Measurements from ENCODE around the gene EXOC2. TPM values are rescaled to one million over a fixed set of nuclear protein-coding genes. Genes with fewer than 3 reads are reported as not detected.

EXOC2 gene
- total RNA-seq, 1 donor from 2014 or later: 46.5 TPM

GRCh38 chr6:679282-679681, 13.7 kb downstream of the EXOC2 start:
- Histone ChIP-seq H3K4me1 (peaks cover 49% of the 10 kb centered on the region), H3K9ac (no peak overlapping the region), H3K9me3 (ENCODE audit: low read depth) (no peaks in the 10 kb centered on the region), H3F3A (ENCODE audit: low read depth) (no peaks in the 10 kb centered on the region), H3K36me3 (peaks cover 4% of the 10 kb centered on the region), H4K20me1 (ENCODE audit: low read depth) (peaks cover 43% of the 10 kb centered on the region), H3K79me2 (ENCODE audit: low read depth) (peaks cover 78% of the 10 kb centered on the region), H3K4me3 (no peak overlapping the region), H3K27ac (no peak overlapping the region), H3K27me3 (no peaks in the 10 kb centered on the region), H3K4me2 (no peak overlapping the region), H2AFZ (replicated peaks) (no peak overlapping the region)
- no peak for TF ChIP-seq CTCF (IDR thresholded peaks at IDR 0.05)
- Mint-ChIP-seq H3K27me3 (ENCODE audit: insufficient read depth, low read depth) (peaks cover 6% of the 10 kb centered on the region), H3K4me3 (no peak overlapping the region), H3K27ac (no peak overlapping the region), H3K4me1 (peaks cover 23% of the 10 kb centered on the region), H3K36me3 (peaks cover 12% of the 10 kb centered on the region), H3K9me3 (peaks cover 17% of the 10 kb centered on the region)
- no peak for DNase-seq (ENCODE audit: low spot score)

GRCh38 chr6:678520-678919, 14.4 kb downstream of the EXOC2 start:
- Mint-ChIP-seq H3K27me3 (ENCODE audit: insufficient read depth, low read depth) (peaks cover 6% of the 10 kb centered on the region), H3K9me3 (peaks cover 17% of the 10 kb centered on the region), H3K4me1 (peaks cover 15% of the 10 kb centered on the region), H3K27ac (no peak overlapping the region), H3K4me3 (no peak overlapping the region), H3K36me3 (peaks cover 12% of the 10 kb centered on the region)
- H3K9ac ChIP-seq: no peak overlapping the region
- TF ChIP-seq CTCF (IDR thresholded peaks at IDR 0.05) (no peak), EZH2 (IDR thresholded peaks at IDR 0.05) (no peak), EZH2phosphoT487 (IDR thresholded peaks at IDR 0.05) (no peak)
- H3K4me1 ChIP-seq: peaks cover 42% of the 10 kb centered on the region
- H2AFZ ChIP-seq (replicated peaks): no peak overlapping the region
- peaks cover 4% of the 10 kb centered on the region for H3K36me3 ChIP-seq
- H3K27me3 ChIP-seq: no peaks in the 10 kb centered on the region
- no peak overlapping the region for H3K4me2 ChIP-seq
- no peaks in the 10 kb centered on the region for H3F3A ChIP-seq (ENCODE audit: low read depth)
- no peak overlapping the region for H3K27ac ChIP-seq
- peaks cover 35% of the 10 kb centered on the region for H4K20me1 ChIP-seq (ENCODE audit: low read depth)
- no peaks in the 10 kb centered on the region for H3K9me3 ChIP-seq (ENCODE audit: low read depth)
- H3K4me3 ChIP-seq: no peak overlapping the region
- H3K79me2 ChIP-seq (ENCODE audit: low read depth): peaks cover 76% of the 10 kb centered on the region
- DNase-seq (ENCODE audit: low spot score): no peak

- no peaks in the 10 kb centered on the region for H3F3A ChIP-seq (ENCODE audit: low read depth)
- peaks cover 73% of the 10 kb centered on the region for H3K79me2 ChIP-seq (ENCODE audit: low read depth)
- TF ChIP-seq CTCF (IDR thresholded peaks at IDR 0.05) (no peak), EZH2 (IDR thresholded peaks at IDR 0.05) (no peak), EZH2phosphoT487 (IDR thresholded peaks at IDR 0.05) (no peak)
- peaks cover 36% of the 10 kb centered on the region for H3K4me1 ChIP-seq
- no peak overlapping the region for H3K27ac Mint-ChIP-seq
- peaks cover 10% of the 10 kb centered on the region for H3K4me1 Mint-ChIP-seq
- no peak overlapping the region for H3K9ac ChIP-seq
- H3K27ac ChIP-seq: no peak overlapping the region
- H3K9me3 ChIP-seq (ENCODE audit: low read depth): no peaks in the 10 kb centered on the region
- peaks cover 29% of the 10 kb centered on the region for H4K20me1 ChIP-seq (ENCODE audit: low read depth)
- no peak for DNase-seq (ENCODE audit: low spot score)
- H3K9me3 Mint-ChIP-seq: peaks cover 17% of the 10 kb centered on the region
- no peak overlapping the region for H2AFZ ChIP-seq (replicated peaks)
- H3K4me2 ChIP-seq: no peak overlapping the region
- no peak overlapping the region for H3K4me3 ChIP-seq
- no peaks in the 10 kb centered on the region for H3K27me3 ChIP-seq
- H3K36me3 Mint-ChIP-seq: peaks cover 12% of the 10 kb centered on the region
- peaks cover 4% of the 10 kb centered on the region for H3K36me3 ChIP-seq
- no peak overlapping the region for H3K4me3 Mint-ChIP-seq
- H3K27me3 Mint-ChIP-seq (ENCODE audit: insufficient read depth, low read depth): peaks cover 6% of the 10 kb centered on the region
Observed at GRCh38 chr6:677919-678318, 15.0 kb downstream of the EXOC2 start.
